HG03469 (cell line): ENCODE data around the gene TMEM222.
"Not testable (repeated sequence)": the region's sequence is repeated elsewhere in the genome, so short reads cannot be mapped to it uniquely, and the experiment has no call there.

Experiments used
- ATAC-seq: cut with Tn5 transposase; IDR thresholded peaks from one replicate; pipeline ENCODE4 v1.9.1; 2021; ENCODE audit warnings: mild to moderate bottlenecking, moderate library complexity, moderate number of reproducible peaks; ENCODE audit not compliant: unreplicated experiment

Gene TMEM222

DNA sequence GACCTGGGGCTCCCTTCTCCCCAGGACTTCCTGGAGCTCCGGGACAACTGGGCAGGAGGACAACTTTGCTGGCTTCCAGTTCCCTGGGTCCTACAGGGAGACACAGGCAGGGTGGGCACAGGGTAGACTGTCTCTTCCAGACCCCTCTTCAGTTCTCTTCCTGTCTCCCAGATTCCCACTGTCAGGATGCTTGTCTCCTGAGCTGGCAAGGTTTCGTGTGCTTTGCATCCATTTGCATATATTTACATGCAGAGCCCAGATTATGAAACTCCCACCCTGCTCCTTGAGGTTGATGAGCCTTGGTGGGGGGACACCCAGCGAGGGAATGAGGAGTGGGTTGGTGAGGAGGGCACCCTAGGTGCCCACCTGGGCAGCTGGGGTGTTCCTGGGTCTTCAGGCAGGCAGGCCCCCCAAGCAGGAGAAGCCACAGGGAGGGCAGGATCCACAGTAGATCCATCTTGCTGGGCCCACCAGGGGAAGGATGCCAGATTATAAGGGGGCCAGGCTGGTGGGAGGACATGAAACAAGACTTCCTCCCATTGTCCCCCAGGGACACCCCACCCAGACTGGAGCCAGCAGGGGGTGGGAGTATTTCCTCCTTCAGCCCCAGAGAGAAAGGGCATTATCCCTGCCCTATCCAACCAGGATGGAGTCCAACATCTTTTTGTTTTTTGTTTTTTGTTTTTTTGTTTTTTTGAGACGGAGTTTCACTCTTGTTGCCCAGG lies 52.6 kb downstream of the TMEM222 start, which contains the start of gene FCN3:
Gene FCN3 (minus strand): TSS at position 463 of the 725 bp plus-strand sequence. CDS start 6 bp downstream, at position 457.
- ATAC-seq, result no peak

GRCh38 chr1:27377760-27378495 lies 56.0 kb downstream of the TMEM222 start:
- no peak for ATAC-seq

GRCh38 chr1:27379564-27380122 lies 57.7 kb downstream of the TMEM222 start:
- ATAC-seq, result no peak

- ATAC-seq, result no peak
Measured at GRCh38 chr1:27380224-27380623, 58.3 kb downstream of the TMEM222 start.

GRCh38 chr1:27380766-27381733 lies 59.1 kb downstream of the TMEM222 start:
- ATAC-seq, result no peak

GRCh38 chr1:27381969-27382762 lies 60.2 kb downstream of the TMEM222 start:
- ATAC-seq, result no peak

GRCh38 chr1:27383039-27383605 lies 61.2 kb downstream of the TMEM222 start, which contains the start of gene CD164L2:
Gene CD164L2 (minus strand): TSS chr1:27383333. CDS start chr1:27383239, 94 bp downstream.
- no peak for ATAC-seq

DNA sequence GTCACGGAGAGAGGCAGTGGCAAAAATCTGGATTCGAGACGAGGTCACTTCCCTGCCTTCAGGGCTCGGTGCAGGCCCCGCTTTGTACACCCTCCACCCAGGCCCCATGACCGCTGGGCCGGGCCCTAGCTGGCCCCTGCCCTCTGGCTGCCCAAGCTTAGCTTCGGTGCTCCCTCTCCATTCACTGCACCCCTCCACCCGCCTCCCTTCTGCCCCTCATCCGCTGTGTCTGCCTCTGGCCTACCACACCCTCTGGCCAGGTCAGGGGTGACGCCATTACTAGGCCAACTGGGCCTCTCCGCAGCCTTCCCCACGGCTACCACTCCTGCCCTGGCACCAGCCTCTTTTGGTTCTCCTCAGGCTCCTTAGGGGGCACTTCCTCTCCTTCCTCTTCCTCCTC lies 61.7 kb downstream of the TMEM222 start:
- ATAC-seq, result no peak

GRCh38 chr1:27384797-27385196 lies 62.8 kb downstream of the TMEM222 start:
- not testable (repeated sequence) for ATAC-seq
